HepG2 (cell line): ENCODE measurements around the gene LMTK2. TPM values are rescaled to one million over a fixed set of nuclear protein-coding genes. Genes with fewer than 3 reads are reported as not detected.
A peak's percentile ranks its signal among the peaks of the same experiment; 100 is the strongest.

Source experiments
- ATAC-seq: fragments of 200-7000 bp; cut with Tn5 transposase; 3 replicates; pipeline ENCODE4 v1.9.1; 2020; ENCODE audit warnings: mild to moderate bottlenecking, moderate library complexity
- BruUV-seq: library from RNA; stranded (reverse); fragments of 400-500 nt; replicated peaks from 2 replicates; lab custom pipeline; 2021; lab: Mats Ljungman, UMichigan
- CTCF ChIA-PET: fragments of 300-600 bp; formaldehyde crosslinking; extraction: SDS; loops from one replicate; lab custom pipeline; 2021; ENCODE audit warnings: low total read pairs, inconsistent platforms, low intra/inter-chr PET ratio; lab: Yijun Ruan, JAX
- POLR2A ChIA-PET: fragments of 350-600 bp; sonication (Branson Sonifier 250); formaldehyde crosslinking; loops from one replicate; lab custom pipeline; 2020; ENCODE audit warnings: antibody characterized with exemption, inconsistent platforms; lab: Yijun Ruan, JAX
- DNase-seq: peaks from one replicate; pipeline ENCODE4 v3.0.0-alpha.2; 2015; ENCODE audit warnings: low spot score
- FAIRE-seq: peaks from 3 replicates; lab custom pipeline; 2011; peaks lifted over from hg19 to GRCh38; lab: Jason Lieb, UNC
- H2AFZ ChIP-seq: one replicate; pipeline ENCODE4 v1.6.1; 2011; ENCODE audit warnings: low read length, inconsistent platforms
- H3K27ac ChIP-seq: fragments of 300-600 bp; 3 replicates; pipeline ENCODE4 v1.8.0; 2011; ENCODE audit warnings: mixed run types, mild to moderate bottlenecking, mixed read lengths, low read length, inconsistent platforms; ENCODE audit not compliant: insufficient read depth; ENCODE audit errors: extremely low read length
- H3K27me3 ChIP-seq, 2 experiments: fragments of 200-600 bp in 1 of 2; 2 replicates in 1 of 2; 3 replicates in 1 of 2; pipeline versions ENCODE4 v1.6.0 to v1.8.0; 2011; ENCODE audit warnings: low read length in 2 of 2, mild to moderate bottlenecking in 2 of 2, moderate library complexity in 2 of 2, inconsistent platforms in 1 of 2; ENCODE audit not compliant: insufficient read depth in 2 of 2, control insufficient read depth in 1 of 2
- H3K36me3 ChIP-seq, 2 experiments: fragments of 200-600 bp in 1 of 2; replicated peaks in 1 of 2; 2 replicates in 1 of 2; 3 replicates in 1 of 2; pipeline versions ENCODE4 v1.5.1 to v1.8.0; 2011; ENCODE audit warnings: low read length in 2 of 2, inconsistent platforms in 1 of 2; ENCODE audit not compliant: insufficient read depth in 2 of 2, control insufficient read depth in 1 of 2
- H3K4me1 ChIP-seq: 2 replicates; pipeline ENCODE4 v1.5.1; 2012; ENCODE audit warnings: low read length, inconsistent platforms; ENCODE audit not compliant: insufficient read depth
- H3K4me2 ChIP-seq: 2 replicates; pipeline ENCODE4 v1.6.0; 2011; ENCODE audit warnings: low read depth, low read length, inconsistent platforms
- H3K4me3 ChIP-seq, 3 experiments: fragments of 200-600 bp in 1 of 3; sonication (generic), shearing (Covaris generic) in 1 of 3; replicated peaks in 1 of 3; 2 replicates each; pipeline ENCODE4 v1.5.1; 2011 to 2016; ENCODE audit warnings: low read length in 3 of 3, inconsistent platforms in 2 of 3, low read depth in 2 of 3, mild to moderate bottlenecking in 2 of 3, control low read depth in 1 of 3, mixed read lengths in 1 of 3; ENCODE audit not compliant: insufficient read depth in 1 of 3
- H3K79me2 ChIP-seq: one replicate; pipeline ENCODE4 v1.6.1; 2011; ENCODE audit warnings: low read length, inconsistent platforms; ENCODE audit not compliant: insufficient read depth
- H3K9ac ChIP-seq: 2 replicates; pipeline ENCODE4 v1.6.0; 2011; ENCODE audit warnings: mild to moderate bottlenecking, low read depth, low read length, inconsistent platforms; ENCODE audit not compliant: insufficient read depth
- H3K9me3 ChIP-seq: 2 replicates; pipeline ENCODE4 v1.5.1; 2012; ENCODE audit warnings: mild to moderate bottlenecking, low read length
- H4K20me1 ChIP-seq: 2 replicates; pipeline ENCODE4 v1.6.0; 2011; ENCODE audit warnings: inconsistent platforms, mild to moderate bottlenecking, low read length, moderate library complexity; ENCODE audit not compliant: insufficient read depth
- CREBL2 ChIP-seq: sonication (generic); formaldehyde crosslinking; IDR thresholded peaks from 2 replicates; pipeline ENCODE4 v1.8.1; 2023; ENCODE audit warnings: missing genetic modification reagents, mild to moderate bottlenecking, borderline replicate concordance
- PAX8 ChIP-seq: sonication (generic); formaldehyde crosslinking; IDR thresholded peaks from 2 replicates; pipeline ENCODE4 v1.8.0; 2022; ENCODE audit warnings: mild to moderate bottlenecking, missing genetic modification reagents, borderline replicate concordance
- ZNF432 ChIP-seq: sonication (generic); formaldehyde crosslinking; IDR thresholded peaks from 2 replicates; pipeline ENCODE4 v1.5.0; 2020; ENCODE audit warnings: missing genetic modification reagents, mild to moderate bottlenecking, borderline replicate concordance
- ZNF530 ChIP-seq: sonication (generic); formaldehyde crosslinking; IDR thresholded peaks from 2 replicates; pipeline ENCODE4 v1.5.0; 2020; ENCODE audit warnings: low read depth, mild to moderate bottlenecking, missing genetic modification reagents
- ZNF597 ChIP-seq: sonication (generic); formaldehyde crosslinking; IDR thresholded peaks from 2 replicates; pipeline ENCODE4 v1.5.0; 2020; ENCODE audit warnings: missing genetic modification reagents
- ZNF780A ChIP-seq: sonication (generic); formaldehyde crosslinking; IDR thresholded peaks from 2 replicates; pipeline ENCODE4 v1.8.0; 2022; ENCODE audit warnings: mild to moderate bottlenecking, missing genetic modification reagents, moderate library complexity
- WGBS: methylation state at CpG from one replicate; pipeline ENCODE4 v1.1.6; 2017; ENCODE audit warnings: low lambda C conversion rate; 5-methylcytosine and 5-hydroxymethylcytosine counted together
- in situ Hi-C: cut with HindIII; loops from 2 replicates; pipeline ENCODE4 v1.10.0; 2017; ENCODE audit warnings: low pct_unique_long_range_greater_than_20kb; ENCODE audit not compliant: extremely low pct_ligation_motif_present
- intact Hi-C: fragments of 100-400 bp; cut with micrococcal nuclease; formaldehyde crosslinking; loops from one replicate; pipeline ENCODE4 v1.10.0; 2022; ENCODE audit not compliant: unreplicated experiment
- polyA plus RNA-seq, 8 experiments: library from polyadenylated mRNA; depleted of rRNA in 3 of 8; stranded (reverse) in 7 of 8; unstranded in 1 of 8; fragments of >200 nt; fragmentation: Illumina TruSeq in 4 of 8; extraction: Trizol in 4 of 8; gene quantifications; 2 replicates each; pipeline versions ENCODE4 v1.2.1 to v1.2.3, GENCODE V29; 2011 to 2016; ENCODE audit warnings: low read depth in 4 of 8, missing spikeins in 1 of 8, mixed read lengths in 1 of 8; ENCODE audit not compliant: insufficient read depth in 1 of 8
- total RNA-seq, 5 experiments: library from RNA; depleted of rRNA; stranded (reverse); fragments of >200 nt; fragmentation: Illumina TruSeq; extraction: Trizol; gene quantifications; 2 replicates each; pipeline ENCODE4 v1.2.3, GENCODE V29; 2016; ENCODE audit warnings: low read depth in 1 of 5
- TF ChIP-seq, protein P1 (sequence below): sonication (generic); formaldehyde crosslinking; IDR thresholded peaks from 2 replicates; pipeline ENCODE4 v1.8.1; 2023; ENCODE audit warnings: mild to moderate bottlenecking, missing genetic modification reagents

Gene LMTK2
- total and polyA plus RNA-seq, 2 of the 13 experiments (the other 11 are each of a cell fraction or from before 2014, with no cell fraction given), result 9.5 to 11.7 TPM

DNA sequence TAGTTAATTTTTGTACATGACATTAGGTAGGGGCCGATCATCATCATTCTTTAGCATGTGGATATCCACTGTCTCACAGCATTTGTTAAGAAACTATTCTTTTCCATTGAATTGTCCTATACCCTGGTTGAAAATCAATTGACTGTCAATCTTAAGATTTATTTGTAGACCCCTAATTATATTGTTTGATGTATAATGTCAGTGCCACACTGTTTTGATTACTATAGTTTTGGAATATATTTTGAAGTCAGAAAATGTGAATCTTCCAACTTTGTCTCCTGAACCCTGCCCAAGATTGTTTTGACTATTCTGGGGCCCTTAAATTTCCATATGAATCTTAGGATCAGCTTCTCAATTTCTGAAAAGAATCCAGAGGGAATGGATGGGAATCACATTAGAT lies 6.6 kb upstream of the LMTK2 start (continued):
- TF ChIP-seq, protein P1, sequence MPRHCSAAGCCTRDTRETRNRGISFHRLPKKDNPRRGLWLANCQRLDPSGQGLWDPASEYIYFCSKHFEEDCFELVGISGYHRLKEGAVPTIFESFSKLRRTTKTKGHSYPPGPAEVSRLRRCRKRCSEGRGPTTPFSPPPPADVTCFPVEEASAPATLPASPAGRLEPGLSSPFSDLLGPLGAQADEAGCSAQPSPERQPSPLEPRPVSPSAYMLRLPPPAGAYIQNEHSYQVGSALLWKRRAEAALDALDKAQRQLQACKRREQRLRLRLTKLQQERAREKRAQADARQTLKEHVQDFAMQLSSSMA (CRISPR knock-in tag), result no peak
- no peak for TF ChIP-seq PAX8 (CRISPR knock-in tag)
- TF ChIP-seq CREBL2, result no peak
- TF ChIP-seq ZNF530 (CRISPR knock-in tag), result no peak
- TF ChIP-seq ZNF780A (CRISPR knock-in tag), result no peak

DNA sequence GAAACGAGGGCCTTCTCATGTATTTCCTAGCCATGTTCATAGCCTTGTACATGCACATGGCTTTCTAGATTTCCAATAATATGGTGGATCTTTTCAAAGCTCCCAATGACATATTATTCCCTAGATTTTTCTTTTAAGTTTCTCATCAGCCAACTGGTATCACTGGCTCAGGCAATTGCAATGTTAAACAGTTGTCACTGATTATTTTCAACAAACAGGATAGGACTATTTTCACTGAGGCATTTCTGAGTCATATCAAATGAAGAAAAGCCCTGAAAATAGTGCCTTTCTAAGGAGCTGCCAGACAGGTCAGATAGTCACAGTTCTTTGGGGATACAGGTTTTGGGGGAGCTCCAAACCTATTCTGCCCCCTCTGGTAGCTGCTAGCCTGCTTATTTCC lies 4.5 kb upstream of the LMTK2 start:
- H3K9ac ChIP-seq, result no peak overlapping the region
- ChIA-PET POLR2A (no interaction called here), CTCF (no interaction called here)
- H3K79me2 ChIP-seq, result peaks cover 3% of the 10 kb centered on the region
- BruUV-seq, result no TSS peak
- peaks cover 25% of the 10 kb centered on the region for H3K4me1 ChIP-seq
- no peak overlapping the region for H3K27ac ChIP-seq
- H2AFZ ChIP-seq, result no peak overlapping the region
- TF ChIP-seq ZNF432 (peak; percentile 96), ZNF597 (CRISPR knock-in tag) (no peak)
- no peaks in the 10 kb centered on the region for H4K20me1 ChIP-seq
- intact Hi-C loops (loop anchor here (2.0 kb wide), 1 partner anchor 15 kb away; no protein-coding TSS in a partner anchor), in situ Hi-C loops (loop anchor here (10.0 kb wide), 1 partner anchor 63 kb away; no protein-coding TSS in a partner anchor)
- 0% methylated on average over 1 of the region's 1 CpG for WGBS
- peaks cover 27% of the 10 kb centered on the region for H3K9me3 ChIP-seq
- no peak for FAIRE-seq
- no peak overlapping the region for H3K4me2 ChIP-seq
- DNase-seq, result no peak
- no peak for ATAC-seq
- no peak overlapping the region for H3K4me3 ChIP-seq
- no peaks in the 10 kb centered on the region for H3K27me3 ChIP-seq
- H3K36me3 ChIP-seq, result no peaks in the 10 kb centered on the region
